AG08395 (cell line): Measurements from ENCODE around the gene TNFRSF1A.
"Not testable (repeated sequence)": the region's sequence is repeated elsewhere in the genome, so short reads cannot be mapped to it uniquely, and the experiment has no call there.

Experiments used
- DNase-seq: peaks from one replicate; pipeline ENCODE4 v3.0.0; 2012; ENCODE audit warnings: mixed read lengths, low spot score

TNFRSF1A gene

GRCh38 chr12:6356374-6356820 lies 14.5 kb upstream of the TNFRSF1A start:
- DNase-seq = no peak

GRCh38 chr12:6355491-6356373 lies 13.9 kb upstream of the TNFRSF1A start:
- DNase-seq = no peak

- DNase-seq = no peak
These were observed 12.9 kb upstream of the TNFRSF1A start for GRCh38 chr12:6354495-6355393.

DNA sequence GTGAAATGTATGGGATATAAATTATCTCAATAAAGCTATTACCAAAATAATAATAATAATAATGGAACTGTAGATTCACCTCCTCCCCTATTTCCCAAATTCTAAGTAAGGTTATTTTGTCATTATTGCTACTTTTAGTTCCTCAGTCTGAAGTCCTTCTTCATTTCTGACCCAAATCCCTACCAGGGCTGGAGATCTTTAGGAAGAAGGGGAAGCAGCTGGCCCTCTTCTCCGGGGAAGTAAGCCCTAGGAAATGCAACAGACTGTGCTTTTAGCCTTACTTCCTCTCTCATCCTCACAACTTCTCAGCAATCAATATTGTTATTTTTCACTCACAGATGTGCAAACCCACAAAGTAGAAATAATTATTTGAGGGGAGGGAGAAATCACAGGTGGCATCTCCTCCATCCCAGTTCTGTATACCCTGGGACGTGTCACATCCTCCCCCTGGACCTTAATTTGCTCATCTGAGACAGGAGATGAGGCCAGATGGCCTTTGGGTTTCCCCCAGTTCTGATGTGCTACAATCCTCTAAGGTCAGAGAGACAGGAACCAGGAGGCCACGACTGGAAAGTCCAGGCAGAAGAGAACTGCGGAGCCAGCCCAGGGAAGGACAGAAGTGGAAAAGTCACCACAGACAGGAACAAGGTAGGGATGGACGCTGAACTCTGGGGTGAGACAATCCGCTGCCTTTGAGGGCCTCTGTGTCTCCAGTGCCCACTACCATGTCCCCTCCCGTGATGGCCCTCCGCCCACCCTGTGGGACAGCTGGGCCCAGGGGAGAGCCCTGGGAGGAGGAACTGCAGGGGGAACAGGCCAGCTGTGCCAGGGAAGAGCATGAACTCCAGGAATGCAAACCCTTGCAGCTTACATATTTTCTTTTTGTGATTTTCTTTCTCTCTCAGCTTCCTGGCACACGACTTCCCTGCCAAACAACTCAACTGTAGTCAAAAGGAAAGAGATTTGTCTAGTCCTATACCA lies 10.6 kb upstream of the TNFRSF1A start:
- DNase-seq = no peak

DNA sequence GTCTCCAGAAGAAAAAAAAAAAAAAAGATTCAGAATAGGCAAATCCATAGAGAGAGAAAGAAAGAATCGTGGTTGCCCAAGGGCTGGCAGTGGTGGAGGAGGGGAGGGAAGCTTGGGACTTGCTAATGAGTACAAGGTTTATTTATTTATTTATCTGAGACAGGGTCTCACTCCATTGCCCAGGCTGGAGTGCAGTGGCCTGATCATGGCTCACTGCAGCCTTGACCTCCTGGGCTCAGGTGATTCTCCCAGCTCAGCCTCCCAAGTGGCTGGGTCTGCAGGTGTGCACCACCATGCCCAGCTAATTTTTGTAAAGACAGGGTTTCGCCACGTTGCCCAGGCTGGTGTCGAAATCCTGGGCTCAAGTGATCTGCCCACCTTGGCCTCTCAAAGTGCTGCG lies 9.7 kb upstream of the TNFRSF1A start:
- no peak for DNase-seq

GRCh38 chr12:6347367-6348338 lies 5.8 kb upstream of the TNFRSF1A start:
- peak; percentile 63 for DNase-seq

DNA sequence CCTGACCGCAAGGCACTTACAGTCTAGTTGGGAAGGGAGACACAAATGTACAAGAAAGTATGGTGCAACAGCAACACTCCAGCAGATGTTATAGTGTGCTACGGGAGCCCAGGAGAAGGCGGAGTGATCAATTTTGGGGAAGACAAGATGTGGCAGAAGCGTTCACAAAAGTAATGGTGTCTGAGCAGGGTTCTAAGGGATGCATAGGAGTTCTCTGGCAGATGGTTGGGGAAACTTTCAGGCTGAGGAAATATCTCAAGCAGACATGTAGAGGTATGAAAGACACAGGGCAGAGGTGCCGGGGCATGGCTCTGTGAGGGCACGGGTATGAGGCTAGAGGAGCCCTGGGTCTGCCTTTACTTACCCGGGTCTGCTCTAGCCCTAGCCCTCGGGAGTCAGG lies 5.1 kb upstream of the TNFRSF1A start:
- no peak for DNase-seq

DNA sequence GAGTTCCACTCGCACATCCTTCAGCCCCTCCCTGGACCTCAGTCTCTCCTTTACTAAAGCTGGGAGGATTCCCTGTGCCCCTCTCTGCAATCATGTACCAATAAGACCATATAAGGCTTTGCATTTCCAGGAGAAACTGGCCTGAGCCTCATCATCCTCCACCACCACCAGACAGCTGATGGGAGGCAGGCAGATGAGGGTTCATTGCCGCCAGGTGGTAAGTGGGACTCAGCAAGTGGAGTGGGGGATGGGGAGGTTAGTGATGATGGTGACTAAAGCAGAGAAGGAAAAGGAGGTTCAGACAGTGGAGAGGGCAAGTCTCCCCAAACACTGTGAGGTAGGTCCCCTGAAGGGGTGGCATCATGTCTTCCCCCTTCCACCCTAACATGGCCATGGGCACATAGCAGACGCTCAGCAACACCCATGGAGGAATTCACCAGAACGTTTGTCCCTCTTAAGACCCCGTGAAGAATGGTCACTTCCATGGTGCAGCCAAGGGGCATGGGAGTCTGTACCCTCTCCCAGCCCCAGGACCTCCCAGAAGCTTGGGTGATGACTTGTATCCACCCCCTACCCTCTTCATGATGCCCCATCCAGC lies 4.5 kb upstream of the TNFRSF1A start:
- DNase-seq = no peak

DNA sequence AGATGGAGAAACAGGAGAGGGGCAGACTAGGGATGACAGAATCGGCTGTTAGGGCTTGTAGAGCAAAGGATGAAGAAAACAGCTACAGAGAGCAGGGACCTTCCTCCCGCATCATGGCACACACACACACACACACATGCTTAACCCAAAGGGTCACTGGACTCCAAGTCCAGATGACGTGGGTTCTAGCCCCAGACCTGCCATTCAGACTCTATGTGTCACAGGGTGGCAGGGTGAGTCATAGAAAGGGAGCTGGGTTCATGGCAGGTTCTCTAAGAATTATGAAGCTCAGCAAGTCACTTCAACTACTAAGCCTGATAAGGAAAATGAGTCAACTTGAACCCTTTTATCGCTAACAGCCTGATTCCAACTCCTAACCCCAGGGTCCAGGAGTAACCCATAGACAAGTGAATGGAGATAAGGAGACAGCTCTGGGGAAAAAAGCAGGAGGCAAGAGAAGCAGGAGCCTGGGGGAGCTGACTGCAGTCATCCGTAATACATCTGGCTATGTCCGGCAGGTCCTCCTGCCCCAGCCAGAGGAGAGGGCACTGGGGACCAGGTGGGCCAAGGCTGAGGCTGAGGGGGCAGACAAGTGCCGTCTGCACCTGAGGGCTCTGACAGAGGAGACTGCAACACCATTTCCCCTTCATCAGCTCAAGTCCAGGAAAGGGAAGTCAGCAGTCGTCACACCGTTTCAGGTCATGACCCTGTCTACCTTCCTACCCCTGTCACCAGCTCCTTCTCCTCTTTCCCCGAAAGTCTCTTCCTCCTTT lies 3.6 kb upstream of the TNFRSF1A start:
- peak; percentile 82 for DNase-seq

DNA sequence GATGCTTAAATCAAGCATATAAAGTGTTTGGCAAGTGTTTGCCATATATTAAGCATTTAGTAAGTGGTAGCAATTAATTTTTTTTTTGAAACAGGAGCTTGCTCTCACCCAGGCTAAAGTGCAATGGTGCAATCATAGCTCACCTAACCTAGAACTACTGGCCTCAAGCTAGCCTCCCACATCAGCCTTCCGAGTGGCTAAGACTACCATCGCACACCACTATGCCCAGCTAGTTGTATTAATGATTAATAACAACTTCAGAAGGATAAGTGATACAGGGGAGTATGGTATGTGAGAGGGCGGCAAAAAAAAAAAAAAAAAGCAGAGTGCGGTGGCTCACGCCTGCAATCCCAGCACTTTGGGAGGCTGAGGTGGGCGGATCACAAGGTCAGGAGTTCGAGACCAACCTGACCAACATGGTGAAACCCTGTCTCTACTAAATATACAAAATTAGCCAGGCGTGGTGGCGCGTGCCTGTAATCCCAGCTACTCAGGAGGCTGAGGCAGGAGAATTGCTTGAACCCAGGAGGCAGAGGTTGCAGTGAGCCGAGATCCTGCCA lies 2.3 kb upstream of the TNFRSF1A start:
- DNase-seq = not testable (repeated sequence)

GRCh38 chr12:6343518-6343917 lies 1.6 kb upstream of the TNFRSF1A start:
- DNase-seq = no peak

DNA sequence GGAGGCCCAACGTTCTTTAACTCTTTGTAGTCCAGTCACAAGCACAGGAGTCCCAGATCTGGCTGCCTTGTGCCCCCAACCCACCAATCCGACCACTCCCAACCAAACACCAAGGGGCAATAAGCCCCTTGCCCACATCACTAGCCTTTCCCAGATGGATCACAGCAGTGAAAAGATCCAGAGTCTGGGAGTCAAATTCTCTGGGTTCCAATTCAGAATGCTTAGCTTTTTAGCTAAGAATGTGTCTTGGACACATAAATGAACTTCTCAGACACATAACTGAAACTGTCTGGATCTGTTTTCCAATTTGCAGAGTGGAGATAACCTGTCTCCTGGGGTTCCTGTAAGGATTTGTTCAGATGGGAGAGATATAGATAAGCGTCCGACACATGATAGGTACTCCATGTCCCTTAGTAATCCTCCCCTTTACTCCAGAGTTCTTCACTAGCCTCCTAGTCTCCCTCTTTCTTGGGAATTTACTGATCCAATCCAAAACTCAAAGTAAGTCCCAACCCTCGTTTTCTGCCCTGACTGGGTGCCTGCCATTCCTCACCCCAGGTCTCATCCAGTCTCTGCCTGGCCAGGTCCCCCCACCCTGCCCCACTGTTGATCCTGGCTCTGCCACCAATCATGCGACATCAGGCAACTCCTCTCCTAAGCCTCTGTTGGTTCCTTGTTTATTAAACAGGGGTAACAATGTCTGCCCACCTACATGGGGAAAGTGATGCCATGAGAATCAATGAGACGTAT lies 439 bp upstream of the TNFRSF1A start:
- no peak for DNase-seq

GRCh38 chr12:6340745-6341416 lies 995 bp downstream of the TNFRSF1A start:
- no peak for DNase-seq

GRCh38 chr12:6340032-6340638 lies 1.7 kb downstream of the TNFRSF1A start:
- peak; percentile 51 for DNase-seq

DNA sequence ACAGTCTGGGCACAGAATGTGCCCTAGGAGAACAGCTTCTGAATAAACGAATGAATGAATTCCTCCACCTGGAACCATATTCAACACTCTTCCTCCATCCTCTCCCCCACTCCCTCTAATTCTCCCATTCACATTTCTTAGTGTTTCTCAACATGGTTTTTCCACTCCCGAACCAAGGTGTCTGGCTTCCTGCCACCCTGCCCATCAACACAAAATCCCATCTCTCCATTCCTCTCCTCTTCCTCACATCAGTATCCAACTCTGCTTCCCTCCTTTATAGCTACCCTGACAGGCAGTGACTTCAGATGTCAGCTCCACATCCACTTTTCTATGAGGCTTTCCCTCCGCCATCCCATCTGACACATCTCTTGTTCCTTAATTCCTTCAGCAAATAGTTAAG lies 2.9 kb downstream of the TNFRSF1A start:
- DNase-seq = no peak

- not testable (repeated sequence) for DNase-seq
These were observed 3.3 kb downstream of the TNFRSF1A start for GRCh38 chr12:6338536-6338935.

DNA sequence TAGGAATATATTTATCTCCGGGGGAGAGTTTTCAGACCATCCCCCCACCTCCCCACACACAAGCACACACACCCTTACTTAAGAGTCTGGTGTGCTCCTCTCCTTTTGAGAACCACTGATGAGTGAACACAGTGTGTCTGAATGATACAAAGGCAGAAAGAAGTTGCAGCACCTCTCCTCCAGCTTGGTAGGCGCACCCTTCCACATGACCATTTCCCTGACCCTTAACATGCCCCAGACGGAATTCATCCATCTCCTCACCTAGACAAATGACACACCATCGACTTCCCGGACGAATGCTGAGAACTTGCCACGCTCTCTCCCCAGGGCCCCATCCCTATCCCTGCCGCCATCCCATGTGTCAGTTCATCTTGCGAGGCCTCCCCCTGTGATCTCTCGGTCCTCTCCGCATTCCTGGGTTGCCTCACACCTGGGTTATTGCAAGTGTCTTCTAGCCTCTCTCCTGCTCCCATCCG lies 3.9 kb downstream of the TNFRSF1A start:
- peak; percentile 23 for DNase-seq
